BE2C (cell line): ENCODE measurements around the gene KAT7.

Experiments used
- DNase-seq: peaks from one replicate; pipeline ENCODE4 v3.0.0-alpha.2; 2020
- H3K27me3 ChIP-seq: fragments of 250-450 bp; sonication (Bioruptor Pico); 2 replicates; pipeline ENCODE4 v1.5.1; 2020; ENCODE audit warnings: mild to moderate bottlenecking
- H3K36me3 ChIP-seq: fragments of 250-450 bp; sonication (Bioruptor Pico); 2 replicates; pipeline ENCODE4 v1.5.1; 2020; ENCODE audit warnings: mild to moderate bottlenecking
- H3K4me1 ChIP-seq: fragments of 250-450 bp; sonication (Bioruptor Pico); 2 replicates; pipeline ENCODE4 v1.5.1; 2020
- H3K4me3 ChIP-seq: 2 replicates; pipeline ENCODE4 v1.5.1; 2011; ENCODE audit warnings: low read depth, low read length
- H3K9me3 ChIP-seq: fragments of 250-450 bp; sonication (Bioruptor Pico); 2 replicates; pipeline ENCODE4 v1.5.1; 2020
- CTCF ChIP-seq: IDR thresholded peaks from 2 replicates; pipeline ENCODE4 v1.5.1; 2012; ENCODE audit warnings: mild to moderate bottlenecking, low read depth, low read length

The KAT7 gene

GRCh38 chr17:49878931-49879904 lies 90.7 kb downstream of the KAT7 start:
- no peak for DNase-seq
- Histone ChIP-seq H3K36me3 (no peaks in the 10 kb centered on the region), H3K9me3 (no peaks in the 10 kb centered on the region), H3K4me1 (no peaks in the 10 kb centered on the region), H3K27me3 (peaks cover 20% of the 10 kb centered on the region), H3K4me3 (no peak overlapping the region)
- TF ChIP-seq CTCF: no peak

- Histone ChIP-seq H3K4me3 (no peak overlapping the region), H3K36me3 (no peaks in the 10 kb centered on the region), H3K27me3 (peaks cover 20% of the 10 kb centered on the region), H3K4me1 (no peaks in the 10 kb centered on the region), H3K9me3 (no peaks in the 10 kb centered on the region)
- TF ChIP-seq CTCF: peak; percentile 85
- peak; percentile 84 for DNase-seq
These were observed 92.0 kb downstream of the KAT7 start for GRCh38 chr17:49880291-49881053.

GRCh38 chr17:49881054-49881402 lies 92.5 kb downstream of the KAT7 start:
- Histone ChIP-seq H3K9me3 (no peaks in the 10 kb centered on the region), H3K27me3 (peaks cover 20% of the 10 kb centered on the region), H3K4me3 (no peak overlapping the region), H3K4me1 (no peaks in the 10 kb centered on the region), H3K36me3 (no peaks in the 10 kb centered on the region)
- TF ChIP-seq CTCF: no peak
- DNase-seq: no peak

GRCh38 chr17:49882434-49882833 lies 94.0 kb downstream of the KAT7 start:
- DNase-seq: no peak
- Histone ChIP-seq H3K4me3 (no peak overlapping the region), H3K9me3 (no peaks in the 10 kb centered on the region), H3K27me3 (peaks cover 20% of the 10 kb centered on the region), H3K36me3 (no peaks in the 10 kb centered on the region), H3K4me1 (no peaks in the 10 kb centered on the region)
- TF ChIP-seq CTCF: no peak
